ENCODE results near the gene XAB2.

The XAB2 gene

GRCh38 chr19:7602935-7603497 lies 26.3 kb downstream of the XAB2 start:
- no peak overlapping the region for H3K27ac ChIP-seq (ENCODE audit: low read depth, low read length)
- no peaks in the 10 kb centered on the region for H3K9me3 ChIP-seq (ENCODE audit: control insufficient read depth in 1 of 2, low read length in 2 of 2)
- H3K27me3 ChIP-seq (ENCODE audit: control insufficient read depth in 1 of 2, insufficient read depth in 2 of 2, low read length in 2 of 2), result no peaks in the 10 kb centered on the region
- no peak overlapping the region for H3K4me3 ChIP-seq (ENCODE audit: low read depth in 1 of 2, low read length in 2 of 2)
- no peaks in the 10 kb centered on the region for H3K4me1 ChIP-seq (ENCODE audit: control insufficient read depth in 1 of 2, insufficient read depth in 2 of 2, low read length in 2 of 2)
- no peak overlapping the region for H3K9ac ChIP-seq (ENCODE audit: low read depth in 1 of 2, low read length in 2 of 2)
- peaks cover 0 to 16% of the 10 kb centered on the region in 2 donors for H3K36me3 ChIP-seq (ENCODE audit: control insufficient read depth in 1 of 2, insufficient read depth in 2 of 2, low read length in 2 of 2)

- Histone ChIP-seq H3K9ac (ENCODE audit: low read depth in 1 of 2, low read length in 2 of 2) (no peak overlapping the region), H3K4me1 (ENCODE audit: control insufficient read depth in 1 of 2, insufficient read depth in 2 of 2, low read length in 2 of 2) (peaks cover 0 to 2% of the 10 kb centered on the region in 2 donors), H3K9me3 (ENCODE audit: control insufficient read depth in 1 of 2, low read length in 2 of 2) (no peaks in the 10 kb centered on the region), H3K36me3 (ENCODE audit: control insufficient read depth in 1 of 2, insufficient read depth in 2 of 2, low read length in 2 of 2) (peaks cover 0 to 14% of the 10 kb centered on the region in 2 donors), H3K4me3 (ENCODE audit: low read depth in 1 of 2, low read length in 2 of 2) (no peak overlapping the region), H3K27me3 (ENCODE audit: control insufficient read depth in 1 of 2, insufficient read depth in 2 of 2, low read length in 2 of 2) (no peaks in the 10 kb centered on the region), H3K27ac (ENCODE audit: low read depth, low read length) (no peak overlapping the region)
Measured at GRCh38 chr19:7602240-7602934, 27.0 kb downstream of the XAB2 start.

DNA sequence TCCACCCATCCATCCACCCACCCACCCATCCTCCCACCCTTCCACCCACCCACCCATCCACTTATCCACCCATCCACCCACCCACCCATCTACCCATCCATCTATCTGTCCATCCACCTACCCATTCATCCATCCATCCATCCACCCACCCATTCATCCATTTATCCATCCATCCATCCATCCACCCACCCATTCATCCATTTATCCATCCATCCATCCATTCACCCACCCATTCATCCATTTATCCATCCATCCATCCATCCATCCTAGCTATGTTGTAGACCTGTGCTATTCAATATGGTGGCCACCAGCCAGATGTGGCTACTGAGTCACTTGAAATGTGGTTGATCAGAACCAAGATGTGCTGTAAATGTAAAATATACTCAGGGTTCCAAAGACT lies 28.6 kb downstream of the XAB2 start:
- H3K4me3 ChIP-seq (ENCODE audit: low read depth in 1 of 2, low read length in 2 of 2), result no peak overlapping the region
- peaks cover 4 to 8% of the 10 kb centered on the region in 2 donors for H3K4me1 ChIP-seq (ENCODE audit: control insufficient read depth in 1 of 2, insufficient read depth in 2 of 2, low read length in 2 of 2)
- no peak overlapping the region for H3K9ac ChIP-seq (ENCODE audit: low read depth in 1 of 2, low read length in 2 of 2)
- H3K9me3 ChIP-seq (ENCODE audit: control insufficient read depth in 1 of 2, low read length in 2 of 2), result no peaks in the 10 kb centered on the region
- peaks cover 0 to 9% of the 10 kb centered on the region in 2 donors for H3K36me3 ChIP-seq (ENCODE audit: control insufficient read depth in 1 of 2, insufficient read depth in 2 of 2, low read length in 2 of 2)
- H3K27me3 ChIP-seq (ENCODE audit: control insufficient read depth in 1 of 2, insufficient read depth in 2 of 2, low read length in 2 of 2), result peaks cover 0 to 3% of the 10 kb centered on the region in 2 donors
- no peak overlapping the region for H3K27ac ChIP-seq (ENCODE audit: low read depth, low read length)

GRCh38 chr19:7598180-7598579 lies 31.2 kb downstream of the XAB2 start:
- Histone ChIP-seq H3K9me3 (ENCODE audit: control insufficient read depth in 1 of 2, low read length in 2 of 2) (no peaks in the 10 kb centered on the region), H3K27ac (ENCODE audit: low read depth, low read length) (no peak overlapping the region), H3K9ac (ENCODE audit: low read depth in 1 of 2, low read length in 2 of 2) (no peak overlapping the region), H3K4me3 (ENCODE audit: low read depth in 1 of 2, low read length in 2 of 2) (no peak overlapping the region), H3K36me3 (ENCODE audit: control insufficient read depth in 1 of 2, insufficient read depth in 2 of 2, low read length in 2 of 2) (no peaks in the 10 kb centered on the region), H3K4me1 (ENCODE audit: control insufficient read depth in 1 of 2, insufficient read depth in 2 of 2, low read length in 2 of 2) (peaks cover 4 to 8% of the 10 kb centered on the region in 2 donors), H3K27me3 (ENCODE audit: control insufficient read depth in 1 of 2, insufficient read depth in 2 of 2, low read length in 2 of 2) (peaks cover 3% of the 10 kb centered on the region in 2 donors)

DNA sequence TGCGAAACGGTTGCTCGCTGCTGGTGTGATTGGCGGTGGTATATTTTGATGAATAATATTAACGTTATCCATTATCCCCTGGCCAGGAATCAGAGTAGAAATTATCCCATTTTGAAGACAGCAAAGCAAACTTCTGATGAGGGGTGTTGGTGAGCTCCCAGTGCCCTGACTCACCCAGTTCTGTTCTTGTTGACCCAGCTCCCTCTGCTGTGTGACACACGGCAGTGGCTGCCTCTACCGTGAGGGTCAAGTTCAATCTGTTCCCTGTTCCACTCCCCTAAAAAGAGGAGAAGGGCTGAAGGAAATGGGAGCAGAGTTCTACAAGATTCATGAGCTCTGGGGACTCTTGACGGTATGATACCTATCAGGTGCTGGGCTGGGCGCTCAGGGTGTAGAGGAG lies 31.7 kb downstream of the XAB2 start:
- Histone ChIP-seq H3K4me1 (ENCODE audit: control insufficient read depth in 1 of 2, insufficient read depth in 2 of 2, low read length in 2 of 2) (peaks cover 4 to 8% of the 10 kb centered on the region in 2 donors), H3K9me3 (ENCODE audit: control insufficient read depth in 1 of 2, low read length in 2 of 2) (no peaks in the 10 kb centered on the region), H3K27me3 (ENCODE audit: control insufficient read depth in 1 of 2, insufficient read depth in 2 of 2, low read length in 2 of 2) (peaks cover 3% of the 10 kb centered on the region in 2 donors), H3K4me3 (ENCODE audit: low read depth in 1 of 2, low read length in 2 of 2) (no peak overlapping the region), H3K27ac (ENCODE audit: low read depth, low read length) (no peak overlapping the region), H3K9ac (ENCODE audit: low read depth in 1 of 2, low read length in 2 of 2) (no peak overlapping the region), H3K36me3 (ENCODE audit: control insufficient read depth in 1 of 2, insufficient read depth in 2 of 2, low read length in 2 of 2) (no peaks in the 10 kb centered on the region)

DNA sequence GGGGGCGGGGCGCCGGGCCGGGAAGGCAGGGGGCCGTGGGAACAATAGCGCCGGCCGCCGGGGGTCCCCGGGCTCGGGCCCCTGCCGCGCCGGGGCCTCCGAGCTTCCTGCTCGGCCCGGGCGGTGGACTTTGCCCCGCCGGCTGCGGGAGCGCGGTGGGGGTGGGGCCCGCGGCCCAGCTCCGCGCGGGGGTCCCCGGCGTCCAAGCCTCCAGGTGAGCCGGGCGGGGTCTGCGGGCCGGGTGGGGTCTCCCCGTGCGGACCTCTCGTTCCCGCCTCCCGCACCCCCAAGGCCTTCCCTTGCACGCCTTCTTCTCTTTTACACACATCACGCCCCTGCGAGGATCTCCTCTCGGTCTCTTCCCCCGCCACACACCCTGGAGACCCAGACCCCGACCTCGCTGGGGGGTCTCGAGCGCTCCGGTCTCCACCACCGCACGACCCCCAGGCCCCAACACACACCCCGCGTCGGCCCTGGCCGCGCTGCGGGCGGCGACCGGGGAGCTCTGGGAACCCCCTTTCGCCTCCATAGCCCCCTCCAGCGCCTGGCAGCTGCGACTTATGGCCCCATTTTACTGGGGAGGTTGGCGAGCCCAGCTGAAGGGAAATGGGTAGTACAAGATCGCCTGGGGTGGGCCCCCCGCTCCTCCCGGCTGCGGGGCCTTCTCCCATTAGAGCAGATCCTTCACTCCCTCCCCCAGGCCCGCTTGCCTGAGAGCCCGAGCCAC lies 33.0 kb downstream of the XAB2 start:
- H3K36me3 ChIP-seq (ENCODE audit: control insufficient read depth in 1 of 2, insufficient read depth in 2 of 2, low read length in 2 of 2), result no peaks in the 10 kb centered on the region
- H3K27me3 ChIP-seq (ENCODE audit: control insufficient read depth in 1 of 2, insufficient read depth in 2 of 2, low read length in 2 of 2), result peaks cover 3% of the 10 kb centered on the region in 2 donors
- peak overlapping the region; percentile 57 to 66 for H3K9ac ChIP-seq (ENCODE audit: low read depth in 1 of 2, low read length in 2 of 2)
- H3K4me3 ChIP-seq (ENCODE audit: low read depth in 1 of 2, low read length in 2 of 2), result peak overlapping the region; percentile 71
- H3K4me1 ChIP-seq (ENCODE audit: control insufficient read depth in 1 of 2, insufficient read depth in 2 of 2, low read length in 2 of 2), result peaks cover 4 to 8% of the 10 kb centered on the region in 2 donors
- no peaks in the 10 kb centered on the region for H3K9me3 ChIP-seq (ENCODE audit: control insufficient read depth in 1 of 2, low read length in 2 of 2)
- no peak overlapping the region for H3K27ac ChIP-seq (ENCODE audit: low read depth, low read length)

DNA sequence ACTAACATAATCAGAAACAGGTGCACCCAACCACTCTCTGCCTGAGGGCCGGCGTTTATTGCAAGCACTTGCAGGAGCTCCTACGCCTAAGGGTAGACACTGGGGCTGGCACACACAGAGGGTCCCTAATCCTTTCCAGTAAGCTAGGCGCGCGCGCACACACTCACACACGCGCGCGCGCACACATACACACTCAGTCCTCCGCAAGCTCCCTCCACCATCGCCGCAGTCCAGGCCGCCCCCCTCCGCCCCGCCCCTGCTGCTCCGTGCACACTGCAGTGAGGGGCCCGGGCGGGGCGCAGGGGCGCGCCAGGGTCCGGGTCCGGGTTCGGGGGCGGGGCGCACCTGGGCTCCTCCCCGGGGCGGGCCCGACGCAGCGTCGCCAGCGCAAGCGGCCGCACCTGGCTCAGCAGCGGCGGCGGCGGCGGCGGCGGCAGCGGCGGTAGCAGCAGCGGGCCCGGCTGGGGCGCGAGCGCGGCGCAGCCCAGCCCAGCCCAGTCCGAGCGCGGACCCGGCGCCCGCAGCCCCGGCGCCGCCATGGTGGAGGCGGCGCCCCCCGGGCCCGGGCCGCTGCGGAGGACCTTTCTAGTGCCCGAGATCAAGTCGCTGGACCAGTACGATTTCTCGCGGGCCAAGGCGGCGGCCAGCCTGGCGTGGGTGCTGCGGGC lies 33.7 kb downstream of the XAB2 start, which contains the start of gene CAMSAP3:
CAMSAP3 (plus strand) TSS at position 398 of the 668 bp plus-strand sequence; CDS start at position 538, 140 bp downstream.
- Histone ChIP-seq H3K36me3 (ENCODE audit: control insufficient read depth in 1 of 2, insufficient read depth in 2 of 2, low read length in 2 of 2) (no peaks in the 10 kb centered on the region), H3K27ac (ENCODE audit: low read depth, low read length) (no peak within 1 kb of the TSS), H3K27me3 (ENCODE audit: control insufficient read depth in 1 of 2, insufficient read depth in 2 of 2, low read length in 2 of 2) (peaks cover 3% of the 10 kb centered on the region in 2 donors), H3K4me1 (ENCODE audit: control insufficient read depth in 1 of 2, insufficient read depth in 2 of 2, low read length in 2 of 2) (peaks cover 4 to 8% of the 10 kb centered on the region in 2 donors), H3K4me3 (ENCODE audit: low read depth in 1 of 2, low read length in 2 of 2) (peak within 1 kb of the TSS; percentile 71), H3K9me3 (ENCODE audit: control insufficient read depth in 1 of 2, low read length in 2 of 2) (no peaks in the 10 kb centered on the region), H3K9ac (ENCODE audit: low read depth in 1 of 2, low read length in 2 of 2) (peak within 1 kb of the TSS; percentile 57 to 66)

GRCh38 chr19:7590256-7590655 lies 39.1 kb downstream of the XAB2 start:
- H3K9ac ChIP-seq (ENCODE audit: low read depth in 1 of 2, low read length in 2 of 2), result no peak overlapping the region
- peaks cover 0 to 2% of the 10 kb centered on the region in 2 donors for H3K27me3 ChIP-seq (ENCODE audit: control insufficient read depth in 1 of 2, insufficient read depth in 2 of 2, low read length in 2 of 2)
- no peaks in the 10 kb centered on the region for H3K9me3 ChIP-seq (ENCODE audit: control insufficient read depth in 1 of 2, low read length in 2 of 2)
- H3K4me3 ChIP-seq (ENCODE audit: low read depth in 1 of 2, low read length in 2 of 2), result no peak overlapping the region
- no peak overlapping the region for H3K27ac ChIP-seq (ENCODE audit: low read depth, low read length)
- peaks cover 0 to 6% of the 10 kb centered on the region in 2 donors for H3K4me1 ChIP-seq (ENCODE audit: control insufficient read depth in 1 of 2, insufficient read depth in 2 of 2, low read length in 2 of 2)
- no peaks in the 10 kb centered on the region for H3K36me3 ChIP-seq (ENCODE audit: control insufficient read depth in 1 of 2, insufficient read depth in 2 of 2, low read length in 2 of 2)

DNA sequence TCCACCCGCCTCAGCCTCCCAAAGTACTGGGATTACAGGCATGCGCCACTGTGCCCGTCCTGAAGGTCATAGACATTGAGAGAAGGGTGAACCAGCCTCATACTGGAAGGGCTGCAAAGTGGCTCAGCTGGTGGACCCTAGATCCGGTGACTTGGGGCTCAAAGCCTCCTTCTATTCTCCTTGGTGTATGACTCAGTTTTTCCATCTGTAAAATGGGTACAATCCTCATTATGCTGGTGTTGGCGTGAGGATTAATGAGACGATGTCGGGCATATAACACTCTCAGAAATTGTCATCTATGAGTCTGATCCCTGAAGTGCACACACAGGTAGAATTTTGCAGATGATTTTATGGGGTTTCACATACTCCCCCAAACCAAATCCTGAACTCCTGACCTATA lies 39.5 kb downstream of the XAB2 start:
- no peaks in the 10 kb centered on the region for H3K27me3 ChIP-seq (ENCODE audit: control insufficient read depth in 1 of 2, insufficient read depth in 2 of 2, low read length in 2 of 2)
- peaks cover 0 to 6% of the 10 kb centered on the region in 2 donors for H3K4me1 ChIP-seq (ENCODE audit: control insufficient read depth in 1 of 2, insufficient read depth in 2 of 2, low read length in 2 of 2)
- H3K27ac ChIP-seq (ENCODE audit: low read depth, low read length), result no peak overlapping the region
- no peaks in the 10 kb centered on the region for H3K36me3 ChIP-seq (ENCODE audit: control insufficient read depth in 1 of 2, insufficient read depth in 2 of 2, low read length in 2 of 2)
- no peaks in the 10 kb centered on the region for H3K9me3 ChIP-seq (ENCODE audit: control insufficient read depth in 1 of 2, low read length in 2 of 2)
- H3K4me3 ChIP-seq (ENCODE audit: low read depth in 1 of 2, low read length in 2 of 2), result no peak overlapping the region
- H3K9ac ChIP-seq (ENCODE audit: low read depth in 1 of 2, low read length in 2 of 2), result no peak overlapping the region

- Histone ChIP-seq H3K27me3 (ENCODE audit: control insufficient read depth in 1 of 2, insufficient read depth in 2 of 2, low read length in 2 of 2) (peaks cover 0 to 2% of the 10 kb centered on the region in 2 donors), H3K4me3 (ENCODE audit: low read depth in 1 of 2, low read length in 2 of 2) (no peak overlapping the region), H3K27ac (ENCODE audit: low read depth, low read length) (no peak overlapping the region), H3K9ac (ENCODE audit: low read depth in 1 of 2, low read length in 2 of 2) (no peak overlapping the region), H3K36me3 (ENCODE audit: control insufficient read depth in 1 of 2, insufficient read depth in 2 of 2, low read length in 2 of 2) (no peaks in the 10 kb centered on the region), H3K9me3 (ENCODE audit: control insufficient read depth in 1 of 2, low read length in 2 of 2) (no peaks in the 10 kb centered on the region), H3K4me1 (ENCODE audit: control insufficient read depth in 1 of 2, insufficient read depth in 2 of 2, low read length in 2 of 2) (no peaks in the 10 kb centered on the region)
Measured at GRCh38 chr19:7582446-7582845, 46.9 kb downstream of the XAB2 start.
